ENCODE results near the gene DLEU7. TPM values are rescaled to one million over a fixed set of nuclear protein-coding genes. Genes with fewer than 3 reads are reported as not detected.

Gene DLEU7
- 0.18 TPM for polyA plus RNA-seq (2012; ENCODE audit: low read depth, missing spikeins)

- FAIRE-seq, result no peak
- DNase-seq (ENCODE audit: insufficient read length, low spot score), result no peak
- TF ChIP-seq SPI1 (IDR thresholded peaks at IDR 0.05; ENCODE audit: low read depth, low read length), result no peak
- TF ChIP-seq POLR2A (IDR thresholded peaks at IDR 0.05; ENCODE audit: low read depth, low read length), result no peak
- no peak for TF ChIP-seq TAF1 (IDR thresholded peaks at IDR 0.05; ENCODE audit: low read depth, low read length)
- no peak for TF ChIP-seq POLR2AphosphoS5 (IDR thresholded peaks at IDR 0.05; ENCODE audit: low read depth, low read length)
- no peak for TF ChIP-seq POU2F2 (IDR thresholded peaks at IDR 0.05; ENCODE audit: low read depth, low read length)
- no peak for TF ChIP-seq PAX5 (IDR thresholded peaks at IDR 0.05; ENCODE audit: insufficient read depth, low read length, severe bottlenecking)
These were observed at the start of gene DLEU7 for GRCh38 chr13:50843257-50844083. DLEU7 (minus strand) TSS chr13:50843692; CDS start chr13:50843646, 46 bp downstream.

GRCh38 chr13:50892210-50892944 lies 48.9 kb upstream of the DLEU7 start:
- FAIRE-seq, result peak; percentile 89
- TF ChIP-seq POLR2A (IDR thresholded peaks at IDR 0.05; ENCODE audit: low read depth, low read length) (peak; percentile 71), POU2F2 (IDR thresholded peaks at IDR 0.05; ENCODE audit: low read depth, low read length) (peak; percentile 47; the same call in 1 of the 2 replicates), TAF1 (IDR thresholded peaks at IDR 0.05; ENCODE audit: low read depth, low read length) (peak; percentile 82), POLR2AphosphoS5 (IDR thresholded peaks at IDR 0.05; ENCODE audit: low read depth, low read length) (peak; percentile 72; the same call in 1 of the 2 replicates), SPI1 (IDR thresholded peaks at IDR 0.05; ENCODE audit: low read depth, low read length) (no peak), PAX5 (IDR thresholded peaks at IDR 0.05; ENCODE audit: insufficient read depth, low read length, severe bottlenecking) (no peak)
- no peak for DNase-seq (ENCODE audit: insufficient read length, low spot score)

GRCh38 chr13:50891206-50891605 lies 47.7 kb upstream of the DLEU7 start:
- FAIRE-seq (peak; percentile 5), DNase-seq (ENCODE audit: insufficient read length, low spot score) (no peak)
- TF ChIP-seq SPI1 (IDR thresholded peaks at IDR 0.05; ENCODE audit: low read depth, low read length), result no peak
- no peak for TF ChIP-seq TAF1 (IDR thresholded peaks at IDR 0.05; ENCODE audit: low read depth, low read length)
- no peak for TF ChIP-seq PAX5 (IDR thresholded peaks at IDR 0.05; ENCODE audit: insufficient read depth, low read length, severe bottlenecking)
- TF ChIP-seq POU2F2 (IDR thresholded peaks at IDR 0.05; ENCODE audit: low read depth, low read length), result no peak
- no peak for TF ChIP-seq POLR2AphosphoS5 (IDR thresholded peaks at IDR 0.05; ENCODE audit: low read depth, low read length)
- no peak for TF ChIP-seq POLR2A (IDR thresholded peaks at IDR 0.05; ENCODE audit: low read depth, low read length)

- TF ChIP-seq TAF1 (IDR thresholded peaks at IDR 0.05; ENCODE audit: low read depth, low read length), result no peak
- DNase-seq (ENCODE audit: insufficient read length, low spot score), result no peak
- peak; percentile 35 for FAIRE-seq
These were observed 45.8 kb upstream of the DLEU7 start for GRCh38 chr13:50889317-50889716.

- peak; percentile 47 for FAIRE-seq
- DNase-seq (ENCODE audit: insufficient read length, low spot score), result no peak
- TF ChIP-seq POLR2AphosphoS5 (IDR thresholded peaks at IDR 0.05; ENCODE audit: low read depth, low read length) (no peak), PAX5 (IDR thresholded peaks at IDR 0.05; ENCODE audit: insufficient read depth, low read length, severe bottlenecking) (no peak)
These were observed 44.9 kb upstream of the DLEU7 start for GRCh38 chr13:50888362-50888761.

GRCh38 chr13:50887151-50887550 lies 43.7 kb upstream of the DLEU7 start:
- peak; percentile 23 for FAIRE-seq
- no peak for DNase-seq (ENCODE audit: insufficient read length, low spot score)
- TF ChIP-seq POU2F2 (IDR thresholded peaks at IDR 0.05; ENCODE audit: low read depth, low read length) (no peak), PAX5 (IDR thresholded peaks at IDR 0.05; ENCODE audit: insufficient read depth, low read length, severe bottlenecking) (no peak), SPI1 (IDR thresholded peaks at IDR 0.05; ENCODE audit: low read depth, low read length) (peak; percentile 93)

GRCh38 chr13:50884265-50884664 lies 40.8 kb upstream of the DLEU7 start:
- FAIRE-seq (no peak), DNase-seq (ENCODE audit: insufficient read length, low spot score) (no peak)
- no peak for TF ChIP-seq TAF1 (IDR thresholded peaks at IDR 0.05; ENCODE audit: low read depth, low read length)
- no peak for TF ChIP-seq PAX5 (IDR thresholded peaks at IDR 0.05; ENCODE audit: insufficient read depth, low read length, severe bottlenecking)
- TF ChIP-seq POU2F2 (IDR thresholded peaks at IDR 0.05; ENCODE audit: low read depth, low read length), result no peak
- no peak for TF ChIP-seq POLR2A (IDR thresholded peaks at IDR 0.05; ENCODE audit: low read depth, low read length)
- TF ChIP-seq POLR2AphosphoS5 (IDR thresholded peaks at IDR 0.05; ENCODE audit: low read depth, low read length), result no peak
- TF ChIP-seq SPI1 (IDR thresholded peaks at IDR 0.05; ENCODE audit: low read depth, low read length), result no peak

GRCh38 chr13:50883728-50884127 lies 40.2 kb upstream of the DLEU7 start:
- FAIRE-seq (no peak), DNase-seq (ENCODE audit: insufficient read length, low spot score) (no peak)
- no peak for TF ChIP-seq SPI1 (IDR thresholded peaks at IDR 0.05; ENCODE audit: low read depth, low read length)
- TF ChIP-seq POLR2AphosphoS5 (IDR thresholded peaks at IDR 0.05; ENCODE audit: low read depth, low read length), result no peak
- no peak for TF ChIP-seq POU2F2 (IDR thresholded peaks at IDR 0.05; ENCODE audit: low read depth, low read length)
- TF ChIP-seq TAF1 (IDR thresholded peaks at IDR 0.05; ENCODE audit: low read depth, low read length), result no peak
- TF ChIP-seq PAX5 (IDR thresholded peaks at IDR 0.05; ENCODE audit: insufficient read depth, low read length, severe bottlenecking), result no peak
- no peak for TF ChIP-seq POLR2A (IDR thresholded peaks at IDR 0.05; ENCODE audit: low read depth, low read length)

- TF ChIP-seq POLR2A (IDR thresholded peaks at IDR 0.05; ENCODE audit: low read depth, low read length), result no peak
- no peak for TF ChIP-seq POLR2AphosphoS5 (IDR thresholded peaks at IDR 0.05; ENCODE audit: low read depth, low read length)
- TF ChIP-seq SPI1 (IDR thresholded peaks at IDR 0.05; ENCODE audit: low read depth, low read length), result no peak
- TF ChIP-seq POU2F2 (IDR thresholded peaks at IDR 0.05; ENCODE audit: low read depth, low read length), result no peak
- TF ChIP-seq PAX5 (IDR thresholded peaks at IDR 0.05; ENCODE audit: insufficient read depth, low read length, severe bottlenecking), result no peak
- TF ChIP-seq TAF1 (IDR thresholded peaks at IDR 0.05; ENCODE audit: low read depth, low read length), result no peak
- FAIRE-seq (no peak), DNase-seq (ENCODE audit: insufficient read length, low spot score) (no peak)
These were observed 39.4 kb upstream of the DLEU7 start for GRCh38 chr13:50882816-50883435.
